ENCODE results near the gene ELAVL1.
"Not testable (repeated sequence)": the region's sequence is repeated elsewhere in the genome, so short reads cannot be mapped to it uniquely, and the experiment has no call there.

ELAVL1 gene

DNA sequence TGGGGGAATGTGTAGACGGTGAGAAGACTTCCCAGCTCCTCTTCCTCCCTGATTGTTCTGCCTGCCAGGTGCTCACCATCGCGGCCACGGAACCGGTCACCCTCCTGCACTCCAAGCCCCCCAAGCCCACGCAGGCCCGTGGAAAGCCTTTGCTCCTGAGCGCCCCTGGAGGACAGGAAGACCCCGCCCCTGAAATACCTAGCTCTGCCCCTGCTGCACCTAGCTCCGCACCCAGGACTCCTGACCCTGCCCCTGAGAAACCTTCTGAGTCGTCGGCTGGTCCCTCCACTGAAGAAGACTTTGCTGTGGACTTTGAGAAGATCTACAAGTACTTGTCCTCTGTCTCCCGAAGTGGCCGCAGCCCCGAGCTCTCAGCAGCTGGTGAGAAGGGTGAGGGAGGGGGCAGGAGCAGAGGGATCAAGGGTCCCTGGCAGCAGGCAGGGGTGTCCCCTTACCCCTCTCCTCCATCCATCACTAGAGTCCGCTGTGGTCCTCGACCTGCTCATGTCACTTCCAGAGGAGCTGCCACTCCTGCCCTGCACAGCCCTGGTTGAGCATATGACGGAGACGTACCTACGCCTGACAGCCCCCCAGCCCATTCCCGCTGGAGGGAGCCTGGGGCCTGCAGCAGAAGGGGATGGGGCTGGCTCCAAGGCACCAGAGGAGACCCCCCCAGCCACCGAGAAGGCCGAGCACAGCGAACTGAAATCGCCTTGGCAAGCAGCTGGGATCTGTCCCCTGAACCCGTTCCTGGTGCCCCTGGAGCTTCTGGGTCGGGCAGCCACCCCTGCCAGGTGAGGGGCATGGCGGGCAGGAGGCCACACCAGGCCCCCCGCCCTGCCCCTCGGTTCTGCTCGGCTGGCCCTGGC, 83.2 kb downstream of the ELAVL1 start:
- DNase-seq (ENCODE audit: low read depth) = no peak

DNA sequence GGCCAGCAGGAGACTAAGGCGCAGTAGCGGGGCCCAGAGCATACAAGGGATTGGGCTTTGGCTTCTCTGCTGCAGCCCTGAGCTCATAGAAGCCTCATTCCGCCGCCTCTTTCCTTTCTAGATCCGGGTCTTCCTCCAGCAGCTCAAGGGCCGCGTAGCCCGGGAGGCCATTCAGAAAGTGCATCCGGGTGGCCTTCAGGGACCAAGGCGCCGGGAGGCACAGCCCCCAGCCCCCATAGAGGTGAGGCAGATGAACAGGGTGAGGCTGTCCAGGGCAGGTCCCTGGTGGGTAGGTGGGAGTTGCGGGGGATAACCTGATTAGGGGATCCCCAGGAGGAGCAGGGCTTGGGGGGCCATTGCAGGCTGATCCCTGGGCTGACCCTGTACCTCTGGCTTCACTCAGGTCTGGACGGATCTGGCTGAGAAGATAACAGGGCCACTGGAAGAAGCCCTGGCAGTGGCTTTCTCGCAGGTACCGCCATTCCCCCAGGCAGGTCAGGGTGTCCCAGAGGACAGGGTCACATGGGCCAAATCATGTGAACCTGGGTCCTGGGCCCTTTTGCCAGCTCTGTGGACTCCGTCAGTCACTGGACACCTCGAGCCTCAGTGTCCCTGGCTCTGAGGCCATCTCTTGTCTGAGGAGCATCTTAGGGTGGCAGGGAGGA, 84.0 kb downstream of the ELAVL1 start:
- no peak for DNase-seq (ENCODE audit: low read depth)

DNA sequence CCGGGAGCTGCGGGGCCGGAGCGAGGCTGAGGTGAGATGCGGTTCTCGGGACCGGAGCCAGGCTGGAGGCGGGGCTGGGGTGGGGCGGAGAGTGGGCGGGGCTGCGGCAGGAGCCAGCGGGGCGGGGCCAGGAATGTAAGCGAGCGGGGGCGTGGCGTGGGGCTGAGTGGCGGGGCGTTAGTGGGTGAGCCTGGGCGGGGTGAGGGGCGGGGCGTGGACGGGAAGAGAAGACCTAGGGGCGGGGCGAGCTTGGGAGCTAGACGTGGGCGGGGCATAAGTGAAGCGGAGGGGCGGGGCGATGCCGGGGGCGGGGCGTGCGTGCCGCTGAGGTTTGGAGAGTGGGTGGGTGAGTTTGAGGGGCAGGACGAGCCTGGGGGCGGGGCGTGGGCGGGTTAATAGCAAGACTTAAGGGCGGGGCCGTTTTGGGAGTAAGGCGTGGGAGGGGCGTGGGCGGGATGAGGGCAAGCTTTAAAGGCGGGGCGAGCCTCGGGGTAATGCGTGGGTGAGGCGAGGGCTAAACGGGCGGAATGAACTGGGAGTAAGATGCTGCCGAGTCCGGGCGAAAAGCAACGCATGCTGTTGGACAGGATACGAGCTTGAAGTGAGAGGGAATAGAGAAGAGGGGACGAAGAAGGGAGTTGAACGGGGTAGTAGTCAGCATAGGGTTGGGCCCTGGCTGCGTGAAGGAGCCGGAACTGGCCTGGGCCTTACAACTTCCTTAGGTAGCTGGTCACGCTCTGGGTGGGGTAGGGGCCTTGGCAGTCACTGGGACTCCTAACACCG, 84.7 kb downstream of the ELAVL1 start:
- peak; percentile 95 for DNase-seq (ENCODE audit: low read depth)

DNA sequence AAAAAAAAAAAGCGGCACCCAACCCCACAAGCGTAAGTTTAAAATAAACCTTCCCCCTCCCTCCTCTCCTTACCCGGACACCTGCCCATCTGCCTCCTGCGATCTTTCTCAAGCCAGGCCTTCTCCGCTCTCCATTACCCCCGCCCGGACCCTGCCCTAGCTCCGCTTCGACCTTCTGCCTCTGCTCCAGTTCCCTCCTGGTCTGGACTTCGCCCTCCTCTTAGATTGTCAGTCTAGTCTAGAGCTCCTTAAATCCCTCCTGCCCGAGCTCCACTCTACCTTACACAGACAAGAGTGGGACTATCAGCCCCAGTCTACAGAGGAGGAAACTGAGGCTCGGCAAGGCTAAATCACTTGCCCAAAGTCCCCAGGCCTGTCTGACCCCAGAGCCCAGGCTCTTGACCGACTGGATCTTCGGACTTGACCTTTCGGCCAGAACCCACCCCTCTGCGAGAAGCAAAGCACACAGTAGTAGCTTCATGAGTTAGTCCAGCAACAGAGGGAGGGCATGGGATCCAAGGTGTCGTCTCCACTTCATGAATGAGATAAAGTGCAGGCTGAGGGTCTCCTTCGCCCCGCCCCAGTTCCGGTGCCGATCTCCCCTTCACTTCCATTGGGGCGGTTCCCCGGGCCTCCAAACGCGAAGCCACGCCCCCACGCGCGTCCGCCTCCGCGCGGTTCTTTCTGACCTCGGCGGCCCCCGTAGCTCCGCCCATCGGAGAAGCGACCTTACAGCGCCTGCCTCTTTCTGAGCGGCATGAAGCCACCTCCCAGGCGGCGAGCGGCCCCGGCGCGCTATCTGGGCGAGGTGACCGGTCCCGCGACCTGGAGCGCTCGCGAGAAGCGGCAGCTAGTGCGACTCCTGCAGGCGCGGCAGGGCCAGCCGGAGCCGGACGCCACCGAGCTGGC, 85.6 kb downstream of the ELAVL1 start, which contains the start of gene SNAPC2:
Gene SNAPC2, plus strand, starts transcription at position 729 of the 909 bp plus-strand sequence. Its CDS starts 29 bp downstream, at position 758.
- peak; percentile 88 for DNase-seq (ENCODE audit: low read depth)

DNA sequence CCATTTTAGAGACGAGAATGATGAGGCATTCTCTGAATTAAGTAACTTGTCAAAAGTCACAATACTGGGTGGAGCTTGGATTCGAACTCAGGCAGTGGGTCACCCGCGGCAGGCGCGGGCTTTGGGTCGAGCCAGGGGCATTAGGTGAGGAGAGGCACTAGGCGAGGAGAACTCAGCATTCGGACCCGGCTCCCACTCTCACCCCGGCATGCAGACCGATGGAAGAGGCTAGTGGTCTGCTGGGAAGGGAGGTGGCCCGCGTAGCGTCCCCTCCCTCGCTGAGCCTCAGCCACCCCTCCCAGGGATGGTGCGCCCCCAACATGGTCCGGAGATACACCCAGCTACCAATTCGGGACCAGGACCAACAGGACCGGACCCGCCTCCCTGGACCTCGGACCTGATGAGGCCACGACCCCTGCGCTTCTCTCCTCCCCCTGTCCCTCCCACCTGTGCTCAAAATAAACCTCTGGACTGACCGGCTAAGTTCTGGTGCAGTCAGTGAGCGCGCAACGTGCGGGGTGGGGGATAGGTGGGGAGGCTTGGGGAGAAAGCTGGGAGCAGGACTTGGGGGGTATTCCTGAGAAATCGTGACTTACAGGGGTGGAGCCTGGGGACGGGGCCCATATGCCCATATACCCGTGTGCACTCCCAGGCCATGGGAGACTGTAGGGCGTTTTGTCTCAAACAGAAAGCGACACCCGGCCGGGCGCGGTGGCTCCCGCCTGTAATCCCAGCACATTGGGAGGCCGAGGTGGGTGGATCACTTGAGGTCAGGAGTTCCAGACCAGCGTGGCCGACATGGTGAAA, 86.6 kb downstream of the ELAVL1 start:
- no peak for DNase-seq (ENCODE audit: low read depth)

DNA sequence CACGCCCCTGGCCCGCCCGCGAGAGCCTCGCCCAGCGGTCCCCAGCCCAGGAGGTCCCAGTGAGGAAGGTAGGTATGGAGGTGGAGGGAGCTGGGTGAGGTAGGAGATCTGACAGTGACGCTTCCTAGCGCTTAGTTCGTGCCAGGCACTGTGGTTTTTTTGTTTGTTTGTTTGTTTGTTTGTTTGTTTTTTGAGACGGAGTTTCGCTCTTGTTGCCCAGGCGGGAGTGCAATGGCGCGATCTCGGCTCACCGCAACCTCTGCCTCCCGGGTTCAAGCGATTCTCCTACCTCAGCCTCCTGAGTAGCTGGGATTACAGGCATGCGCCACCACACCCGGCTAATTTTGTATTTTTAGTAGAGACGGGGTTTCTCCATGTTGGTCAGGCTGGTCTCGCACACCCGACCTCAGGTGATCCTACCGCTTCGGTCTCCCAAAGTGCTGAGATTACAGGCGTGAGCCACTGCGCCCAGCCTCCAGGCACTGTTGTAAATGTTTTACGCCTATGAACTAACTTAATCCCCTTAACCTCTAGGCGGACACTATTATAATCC, 87.3 kb downstream of the ELAVL1 start:
- not testable (repeated sequence) for DNase-seq (ENCODE audit: low read depth)

DNA sequence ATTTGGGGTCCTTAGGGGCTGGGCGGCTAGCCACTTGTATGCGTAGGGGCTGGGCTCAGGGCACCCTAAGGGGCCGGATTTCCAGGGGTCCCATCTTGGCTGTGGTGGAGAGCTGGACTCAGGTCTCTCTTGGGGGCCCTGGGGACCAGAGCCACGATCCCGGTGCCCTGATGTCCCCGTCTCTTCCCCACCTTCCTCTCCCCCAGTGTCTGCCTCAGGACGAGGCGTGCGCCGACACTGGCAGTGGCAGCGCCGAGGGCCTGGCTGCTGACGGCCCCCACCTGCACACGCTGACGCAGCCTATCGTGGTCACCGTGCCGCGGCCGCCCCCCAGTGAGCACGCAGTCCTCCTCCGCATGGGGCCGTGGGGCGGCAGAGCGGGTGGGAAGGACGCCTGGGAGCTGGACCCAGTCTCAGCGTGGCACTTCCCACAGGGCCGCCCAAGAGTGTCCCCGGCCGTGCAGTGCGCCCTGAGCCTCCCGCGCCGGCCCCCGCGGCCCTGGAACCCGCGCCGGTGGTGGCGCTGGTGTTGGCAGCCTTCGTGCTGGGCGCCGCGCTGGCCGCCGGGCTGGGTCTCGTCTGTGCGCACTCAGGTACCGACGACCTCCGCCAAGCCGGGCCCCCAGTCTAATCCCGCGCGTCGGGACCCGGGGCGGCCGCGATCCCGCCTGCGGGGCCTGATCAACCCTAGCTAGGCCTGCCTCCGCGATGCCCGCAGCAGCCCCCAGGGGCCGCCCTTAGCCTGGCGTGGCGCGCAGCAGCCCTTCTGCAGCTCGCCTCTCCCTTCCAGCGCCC, 88.0 kb downstream of the ELAVL1 start:
- peak; percentile 43 for DNase-seq (ENCODE audit: low read depth)

DNA sequence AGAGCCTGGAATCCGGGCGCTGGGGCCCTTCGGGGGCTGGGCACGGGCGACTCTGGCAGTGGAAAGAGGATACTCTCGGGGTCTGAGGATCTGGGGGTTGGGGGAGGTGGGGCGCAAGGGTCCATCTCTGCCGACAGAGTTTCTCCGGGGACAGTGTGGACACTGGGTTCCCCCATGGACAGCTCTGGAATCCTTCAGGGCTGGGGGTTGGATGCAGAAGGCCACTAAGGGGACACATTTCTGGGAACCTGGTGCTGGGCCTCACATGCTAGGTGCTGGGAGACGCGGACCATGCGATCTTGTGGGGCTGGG, 88.5 kb downstream of the ELAVL1 start:
- DNase-seq (ENCODE audit: low read depth) = no peak

DNA sequence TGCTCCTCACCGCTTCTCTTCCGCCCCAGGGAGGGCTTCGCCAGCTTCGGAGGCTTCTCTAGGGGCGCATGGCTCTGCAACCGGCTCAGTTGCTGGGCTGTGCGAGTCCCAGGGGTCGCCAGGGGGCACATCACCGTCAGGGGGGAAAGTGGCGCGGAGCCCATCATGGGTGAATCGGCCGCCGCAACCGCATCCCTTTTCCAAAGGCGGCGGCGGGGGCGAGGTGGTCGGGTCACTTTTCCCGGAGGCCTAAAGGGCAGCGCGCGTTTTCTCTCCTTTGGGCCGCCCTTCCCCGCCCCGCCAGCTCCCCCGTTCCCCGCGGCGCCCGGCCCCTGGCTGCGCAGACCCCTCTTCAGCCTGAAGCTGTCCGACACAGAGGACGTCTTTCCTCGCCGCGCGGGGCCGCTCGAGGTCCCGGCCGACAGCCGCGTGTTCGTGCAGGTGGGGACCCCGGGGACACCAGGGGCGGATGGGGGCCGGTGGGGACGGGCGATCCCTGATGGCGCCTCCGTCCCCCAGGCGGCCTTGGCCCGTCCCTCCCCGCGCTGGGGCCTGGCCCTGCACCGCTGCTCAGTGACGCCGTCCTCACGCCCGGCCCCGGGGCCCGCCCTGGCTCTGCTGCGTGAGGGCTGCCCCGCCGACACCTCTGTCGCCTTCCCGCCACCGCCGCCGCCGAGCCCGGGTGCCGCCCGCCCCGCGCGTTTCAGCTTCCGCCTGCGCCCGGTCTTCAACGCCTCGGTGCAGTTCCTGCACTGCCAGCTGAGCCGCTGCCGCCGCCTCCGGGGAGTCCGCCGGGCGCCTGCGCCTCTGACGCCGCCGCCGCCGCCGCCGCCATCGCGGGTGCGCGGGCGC, 89.1 kb downstream of the ELAVL1 start:
- no peak for DNase-seq (ENCODE audit: low read depth)

DNA sequence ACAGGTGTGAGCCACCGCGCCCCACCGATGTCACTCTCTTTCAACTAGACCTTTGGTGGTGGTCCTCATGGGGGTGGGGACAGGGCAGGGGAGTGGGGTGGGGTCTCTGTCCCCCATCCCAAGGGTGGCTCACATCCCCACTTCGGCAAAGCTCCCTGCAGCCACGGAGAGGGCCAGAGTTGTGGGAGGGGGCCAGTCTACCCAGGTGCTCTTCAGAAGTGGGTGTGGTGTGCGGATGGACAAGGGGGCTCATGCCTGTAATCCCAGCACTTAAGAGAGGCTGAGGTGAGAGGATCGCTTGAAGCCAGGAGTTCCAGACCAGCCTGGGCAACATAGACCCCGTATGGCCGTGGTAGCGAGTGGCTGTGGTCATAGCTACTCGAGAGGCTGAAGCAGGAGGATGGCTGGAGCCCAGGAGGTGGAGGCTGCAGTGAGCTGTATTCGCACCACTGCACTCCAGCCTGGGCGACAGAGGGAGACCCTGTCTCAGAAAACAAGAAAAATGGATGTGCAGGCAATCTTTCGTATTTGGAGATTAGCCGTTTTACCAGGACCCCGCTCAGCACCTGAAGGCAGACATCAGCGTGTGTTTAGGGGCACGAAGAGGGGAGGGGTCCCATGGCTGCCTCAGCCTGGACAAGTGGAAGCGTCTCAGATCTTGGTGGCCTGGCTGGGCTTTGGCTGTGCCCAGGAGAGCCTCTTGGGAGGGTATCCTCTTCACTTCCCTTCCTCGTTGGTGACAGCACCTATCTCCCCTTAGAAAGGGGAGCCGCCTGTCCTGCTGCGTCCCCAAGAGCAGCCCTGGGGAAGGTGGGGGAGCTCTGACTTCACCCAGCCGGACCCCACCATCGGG, 90.0 kb downstream of the ELAVL1 start:
- DNase-seq (ENCODE audit: low read depth) = no peak

DNA sequence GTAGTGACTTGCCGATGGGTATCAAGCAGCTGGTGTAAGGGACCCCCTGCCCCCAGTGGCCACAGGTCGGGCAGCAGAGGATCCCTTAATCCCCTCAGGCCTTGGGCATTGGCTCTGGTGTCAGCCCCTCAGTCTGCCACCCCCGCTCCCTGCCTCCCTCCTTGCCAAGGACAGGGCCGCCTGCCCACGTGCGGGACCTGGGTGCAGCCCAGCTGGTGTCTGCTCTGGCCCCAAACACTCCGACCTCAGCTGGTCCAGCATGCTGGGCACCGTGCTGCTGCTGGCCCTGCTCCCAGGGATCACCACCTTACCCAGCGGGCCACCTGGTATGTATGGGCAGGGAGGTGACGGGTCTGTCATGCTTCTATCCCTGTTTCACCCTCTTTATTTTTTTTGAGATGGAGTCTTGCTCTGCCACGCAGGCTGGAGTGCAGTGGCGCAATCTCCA, 90.8 kb downstream of the ELAVL1 start, which contains the start of gene TGFBR3L:
Gene TGFBR3L, plus strand, starts transcription at position 233 of the 448 bp plus-strand sequence.
- DNase-seq (ENCODE audit: low read depth) = no peak

DNA sequence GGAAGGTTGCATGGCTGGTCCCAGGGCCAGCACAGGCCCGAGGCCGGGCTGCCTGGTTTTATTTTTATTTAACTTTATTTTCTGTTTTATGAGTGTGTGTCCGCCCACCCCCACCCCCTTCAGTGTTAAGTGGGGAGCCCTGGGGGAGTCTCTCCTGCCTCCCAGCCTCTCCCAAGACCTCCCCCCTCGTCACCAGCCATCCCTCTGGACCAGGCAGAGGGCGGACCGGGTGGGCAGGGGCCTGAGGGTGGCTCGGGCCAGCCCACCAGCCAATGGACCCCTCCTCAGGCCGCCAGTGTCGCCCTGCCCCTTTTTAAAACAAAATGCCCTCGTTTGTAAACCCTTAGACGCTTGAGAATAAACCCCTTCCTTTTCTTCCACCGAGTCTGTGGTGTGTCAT, 91.3 kb downstream of the ELAVL1 start:
- no peak for DNase-seq (ENCODE audit: low read depth)

DNA sequence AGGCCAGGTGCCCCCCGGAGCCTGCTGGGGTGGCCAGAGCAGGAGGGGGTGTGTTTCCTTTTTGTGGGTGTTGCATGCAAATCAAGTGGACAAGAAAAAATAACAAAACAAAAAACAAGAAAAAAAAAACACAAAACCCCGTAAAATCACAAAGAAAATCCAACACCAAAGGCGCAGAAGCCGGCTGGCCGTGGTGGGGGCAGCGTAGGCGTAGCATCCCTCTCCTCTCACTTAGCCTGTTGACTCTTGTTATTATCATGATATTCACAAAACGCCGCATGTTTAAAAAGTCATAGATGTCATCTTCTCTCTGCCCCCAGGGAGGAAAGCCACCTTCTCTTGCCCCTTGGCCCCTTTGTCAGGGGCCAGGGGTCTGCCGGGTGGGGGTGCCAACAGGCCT, 91.8 kb downstream of the ELAVL1 start:
- no peak for DNase-seq (ENCODE audit: low read depth)

DNA sequence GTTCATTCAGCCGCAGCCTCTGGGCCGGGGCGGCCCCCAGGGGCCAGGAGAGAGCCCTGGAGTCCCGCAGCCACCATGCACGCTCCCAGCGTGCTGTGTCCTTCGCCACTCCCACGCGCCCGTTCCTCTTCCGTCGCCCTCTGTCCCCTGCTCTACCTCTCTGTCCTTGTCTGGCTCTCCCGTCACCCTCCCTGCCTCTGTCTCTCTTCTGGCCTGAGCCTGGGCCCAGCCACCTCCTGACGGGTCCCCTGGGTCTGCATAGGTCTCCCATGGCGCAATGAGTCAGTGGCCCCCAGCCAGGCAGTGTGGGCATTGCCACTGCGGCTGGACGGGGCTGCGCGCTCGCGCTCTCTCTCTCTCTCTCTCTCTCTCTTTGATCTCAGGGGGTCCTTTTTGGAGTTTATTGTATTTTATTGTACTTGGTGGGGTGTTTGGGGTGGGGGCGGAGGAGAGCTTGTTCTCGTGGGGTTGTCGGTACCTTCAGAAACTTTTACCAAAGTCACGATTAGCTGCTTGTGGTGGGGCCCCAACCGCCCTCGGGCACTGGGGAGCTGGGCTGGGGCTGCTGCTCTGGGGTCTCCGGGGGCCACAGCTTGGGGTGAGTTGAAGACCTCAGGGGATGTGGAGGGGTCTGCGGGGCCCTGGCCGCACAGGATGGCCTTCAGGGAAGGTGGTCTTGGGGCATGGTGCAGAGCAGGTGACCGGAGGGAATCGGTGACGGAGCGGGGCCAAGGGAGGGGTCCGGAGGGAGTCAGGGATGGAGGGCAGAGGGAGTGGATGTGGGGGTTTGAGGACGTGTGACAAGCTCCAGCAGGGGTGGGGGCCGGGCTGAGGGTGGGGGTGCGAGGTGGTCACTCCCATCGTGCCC, 92.5 kb downstream of the ELAVL1 start:
- no peak for DNase-seq (ENCODE audit: low read depth)

DNA sequence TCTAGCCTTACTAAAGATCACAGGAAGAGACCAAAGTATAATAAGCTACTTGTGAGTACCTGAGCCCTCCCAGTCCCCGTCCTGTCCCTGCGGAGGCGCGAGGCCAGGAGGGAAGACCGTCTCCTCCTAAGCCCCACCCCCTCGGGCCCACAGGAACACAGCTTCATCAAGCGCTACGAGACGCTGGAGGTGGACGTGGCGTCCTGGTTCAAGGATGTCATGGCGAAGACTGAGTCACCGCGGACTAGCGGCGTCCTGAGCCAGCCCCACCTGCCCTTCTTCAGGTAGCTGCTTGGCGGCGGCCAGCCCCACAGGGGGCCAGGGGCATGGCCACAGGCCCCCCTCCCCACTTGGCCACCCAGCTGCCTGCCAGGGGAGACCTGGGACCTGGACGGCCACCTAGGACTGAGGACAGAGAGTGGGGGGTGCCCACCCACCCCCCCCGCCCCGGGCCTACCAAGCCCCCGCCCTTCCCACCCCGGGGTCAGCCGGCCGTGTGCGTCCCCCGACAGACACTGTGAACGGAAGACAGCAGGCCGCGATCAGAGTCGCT, 93.2 kb downstream of the ELAVL1 start:
- DNase-seq (ENCODE audit: low read depth) = no peak

DNA sequence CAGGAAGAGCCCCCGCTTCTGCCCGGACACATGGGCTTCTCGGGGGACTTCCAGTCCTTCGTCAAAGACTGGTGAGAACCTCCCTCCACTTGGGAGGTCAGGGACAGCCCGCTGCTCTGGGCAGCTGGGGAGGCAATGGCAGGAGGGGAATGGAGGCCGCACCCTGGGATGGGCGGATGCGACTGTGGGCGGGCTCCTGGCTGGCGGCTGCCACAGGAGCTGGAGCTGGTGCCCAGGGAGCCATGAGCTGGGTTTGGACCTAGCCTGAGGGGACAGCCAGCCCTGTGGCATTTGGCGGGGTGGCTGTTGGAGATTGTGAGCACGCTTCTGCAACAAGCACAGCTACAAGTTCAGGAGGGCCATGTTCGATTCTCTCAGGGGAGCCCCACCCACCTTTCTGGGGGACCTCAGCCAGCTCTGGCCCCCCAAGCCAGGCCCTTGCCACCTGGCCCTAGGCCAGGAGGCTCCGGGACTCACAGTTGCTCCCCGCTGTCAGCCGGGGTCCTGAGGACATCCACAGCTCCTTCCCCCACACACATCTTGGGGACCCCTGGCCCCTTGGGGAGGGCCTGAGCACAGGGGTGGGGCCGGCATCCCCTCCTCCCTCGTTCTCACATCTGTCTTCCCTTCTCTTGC, 93.8 kb downstream of the ELAVL1 start:
- no peak for DNase-seq (ENCODE audit: low read depth)

All from amniotic epithelial cell (primary cell).